Activated T-helper 2 cell treated with anti-CD3 and anti-CD28 coated beads, Interferon-gamma antibody, Interleukin-2, Interleukin-4, amounts not matched to agents 10 μg/mL and 5 μg/mL and 100 μg/mL, durations not matched to agents 14 hours and 24 hours and 36 hours (primary cell): ENCODE data around the gene NCAM1. TPM values are rescaled to one million over a fixed set of nuclear protein-coding genes. Genes with fewer than 3 reads are reported as not detected.
"Not testable (repeated sequence)": the region's sequence is repeated elsewhere in the genome, so short reads cannot be mapped to it uniquely, and the experiment has no call there.

Experiments
- DNase-seq: peaks from one replicate; pipeline ENCODE4 v3.0.0; 2021; ENCODE audit warnings: low spot score
- H3K27ac Mint-ChIP-seq: one replicate; pipeline ENCODE4 v1.8.0; 2021; ENCODE audit warnings: mixed read lengths
- H3K27me3 Mint-ChIP-seq: one replicate; pipeline ENCODE4 v1.8.0; 2021; ENCODE audit warnings: low read depth, mixed read lengths
- H3K36me3 Mint-ChIP-seq: one replicate; pipeline ENCODE4 v1.8.0; 2021; ENCODE audit warnings: low read depth, mixed read lengths
- H3K4me1 Mint-ChIP-seq: one replicate; pipeline ENCODE4 v1.8.0; 2021; ENCODE audit warnings: low read depth, mixed read lengths
- H3K4me3 Mint-ChIP-seq: one replicate; pipeline ENCODE4 v1.8.0; 2021; ENCODE audit warnings: low read depth, mild to moderate bottlenecking, moderate library complexity, mixed read lengths
- H3K9me3 Mint-ChIP-seq: one replicate; pipeline ENCODE4 v1.8.0; 2021; ENCODE audit warnings: mixed read lengths
- intact Hi-C: fragments of 100-400 bp; cut with micrococcal nuclease; formaldehyde crosslinking; loops from one replicate; pipeline ENCODE4 v1.15.1; 2023
- total RNA-seq: library from RNA; stranded (reverse); gene quantifications from 2 replicates; pipeline ENCODE4 v1.2.3, GENCODE V29; 2022

NCAM1 gene
- total RNA-seq, 1 donor from 2014 or later: not detected

DNA sequence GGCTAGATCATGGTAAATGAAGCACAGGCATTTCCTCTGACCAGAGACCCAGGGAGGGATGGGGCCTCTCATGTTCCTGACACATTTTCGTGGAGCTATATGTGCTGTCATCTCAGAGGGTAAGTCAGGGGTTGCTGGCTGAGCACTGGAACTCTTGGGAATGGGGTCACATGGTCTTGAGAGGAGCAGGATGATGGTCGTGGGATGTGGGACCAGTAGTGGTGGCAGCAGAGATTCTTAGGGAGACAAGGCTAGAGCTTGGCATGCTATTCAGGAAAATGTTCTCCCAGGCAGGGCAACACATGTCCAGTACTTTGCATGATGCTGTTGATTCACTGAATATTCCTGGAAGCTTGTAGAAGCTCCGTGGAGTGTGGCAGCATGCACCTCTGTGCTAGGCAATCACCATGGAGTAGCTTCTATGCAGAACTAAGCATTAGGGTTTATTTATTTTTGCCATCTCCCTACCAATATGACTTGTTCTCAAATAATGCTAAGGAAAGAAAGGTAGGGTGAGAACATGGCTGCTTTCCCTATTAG lies 321.7 kb downstream of the NCAM1 start:
- Mint-ChIP-seq H3K36me3 (no peaks in the 10 kb centered on the region), H3K4me3 (no peak overlapping the region), H3K9me3 (no peaks in the 10 kb centered on the region), H3K27me3 (no peaks in the 10 kb centered on the region), H3K4me1 (peaks cover 3% of the 10 kb centered on the region), H3K27ac (no peak overlapping the region)
- intact Hi-C loops: loop anchor here (10.0 kb wide), 1 partner anchor 1058 kb away; the partner anchor contains the start of gene PTS
- no peak for DNase-seq

DNA sequence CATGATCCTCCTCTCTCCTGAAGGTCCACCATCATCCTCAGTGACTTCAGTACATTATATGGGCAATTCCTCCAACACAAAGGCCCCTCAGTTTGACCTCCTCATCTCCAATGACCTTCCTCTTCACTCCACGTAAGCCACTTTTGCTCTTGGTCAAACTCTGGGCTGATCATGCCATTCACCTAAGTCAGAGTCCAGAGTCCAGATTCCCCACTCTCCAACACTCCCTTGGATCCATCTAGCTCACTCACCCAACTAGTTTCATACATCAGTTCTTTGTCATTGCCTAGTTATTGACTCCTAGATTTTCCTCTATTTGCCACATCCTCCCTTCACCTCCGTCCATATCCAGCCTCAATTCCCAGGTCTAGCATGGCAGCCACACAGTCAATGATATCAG lies 322.7 kb downstream of the NCAM1 start:
- H3K9me3 Mint-ChIP-seq: no peaks in the 10 kb centered on the region
- intact Hi-C loops: loop anchor here (10.0 kb wide), 1 partner anchor 1059 kb away; the partner anchor contains the start of gene PTS
- H3K27me3 Mint-ChIP-seq: no peaks in the 10 kb centered on the region
- H3K36me3 Mint-ChIP-seq: no peaks in the 10 kb centered on the region
- peaks cover 3% of the 10 kb centered on the region for H3K4me1 Mint-ChIP-seq
- H3K4me3 Mint-ChIP-seq: no peak overlapping the region
- no peak overlapping the region for H3K27ac Mint-ChIP-seq
- no peak for DNase-seq

- no peaks in the 10 kb centered on the region for H3K36me3 Mint-ChIP-seq
- no peaks in the 10 kb centered on the region for H3K4me1 Mint-ChIP-seq
- intact Hi-C loops: loop anchor here (5.0 to 10.0 kb wide), 2 partner anchors 994 to 1061 kb away; partner anchors contain the start of gene PTS
- no peak for DNase-seq
- no peak overlapping the region for H3K4me3 Mint-ChIP-seq
- H3K27me3 Mint-ChIP-seq: no peaks in the 10 kb centered on the region
- no peak overlapping the region for H3K27ac Mint-ChIP-seq
- no peaks in the 10 kb centered on the region for H3K9me3 Mint-ChIP-seq
Observed at GRCh38 chr11:113286009-113286408, 324.8 kb downstream of the NCAM1 start.

DNA sequence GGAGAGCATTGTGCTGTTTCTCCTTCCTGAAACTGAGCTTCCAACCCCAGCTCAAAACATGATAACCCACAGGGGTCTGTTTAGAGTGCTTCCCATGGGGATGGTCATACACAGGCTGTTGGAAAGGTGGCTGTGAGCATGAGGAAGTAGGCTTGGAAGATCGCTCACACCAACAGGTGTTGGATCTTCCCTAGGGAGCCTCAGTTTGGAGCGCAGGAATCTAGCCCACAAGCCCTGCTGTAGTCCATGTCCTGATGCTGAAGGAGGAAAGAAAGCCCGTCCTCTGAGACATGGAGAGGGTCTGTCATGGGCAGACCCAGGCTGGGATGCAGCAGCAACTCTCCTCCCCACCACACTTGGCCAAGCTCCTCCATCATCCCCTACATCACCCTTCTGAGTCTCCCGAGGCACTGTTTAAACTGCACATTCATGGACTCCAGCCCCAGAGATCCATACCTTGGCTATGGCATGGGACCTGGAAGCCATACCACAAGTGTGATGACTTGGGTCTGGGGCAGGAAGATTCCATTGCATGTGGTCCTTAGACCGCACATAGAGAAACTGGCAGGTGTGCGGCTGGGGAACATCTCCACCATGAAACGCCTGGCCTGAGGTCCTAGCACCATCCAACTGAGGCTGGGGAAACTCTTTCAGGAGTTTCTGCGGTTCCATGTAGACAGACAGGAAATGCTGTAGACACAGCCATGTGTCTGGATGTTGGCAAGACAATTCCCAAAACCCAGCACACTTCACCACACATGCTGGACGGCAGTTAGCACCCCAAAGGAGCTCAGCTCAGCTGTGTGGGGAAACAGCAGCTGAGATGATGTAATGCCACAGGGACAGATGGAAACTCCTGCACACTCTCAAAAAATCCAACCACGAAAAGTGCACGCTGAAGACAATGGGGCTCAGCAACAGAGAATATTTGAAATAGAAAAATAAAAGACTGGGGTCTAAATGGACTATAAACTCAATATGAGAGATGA lies 325.6 kb downstream of the NCAM1 start:
- Mint-ChIP-seq H3K27me3 (no peaks in the 10 kb centered on the region), H3K4me1 (no peaks in the 10 kb centered on the region), H3K36me3 (no peaks in the 10 kb centered on the region), H3K9me3 (no peaks in the 10 kb centered on the region), H3K27ac (no peak overlapping the region), H3K4me3 (no peak overlapping the region)
- no peak for DNase-seq
- intact Hi-C loops: loop anchor here (5.0 to 10.0 kb wide), 2 partner anchors 995 to 1062 kb away; partner anchors contain the start of gene PTS

- intact Hi-C loops: loop anchor here (2.0 to 10.0 kb wide), 3 partner anchors 493 to 1063 kb away; partner anchors contain the start of gene PTS
Observed at GRCh38 chr11:113287801-113288200, 326.6 kb downstream of the NCAM1 start.

GRCh38 chr11:113288286-113288863 lies 327.2 kb downstream of the NCAM1 start:
- H3K4me3 Mint-ChIP-seq: no peak overlapping the region
- no peaks in the 10 kb centered on the region for H3K36me3 Mint-ChIP-seq
- no peaks in the 10 kb centered on the region for H3K27me3 Mint-ChIP-seq
- no peak overlapping the region for H3K27ac Mint-ChIP-seq
- no peaks in the 10 kb centered on the region for H3K9me3 Mint-ChIP-seq
- DNase-seq: no peak
- no peaks in the 10 kb centered on the region for H3K4me1 Mint-ChIP-seq
- intact Hi-C loops: loop anchor here (2.0 to 10.0 kb wide), 3 partner anchors 494 to 1064 kb away; partner anchors contain the start of gene PTS

More at GRCh38 chr11:113287801-113288200, 326.6 kb downstream of the NCAM1 start:
- no peak for DNase-seq
- Mint-ChIP-seq H3K27ac (no peak overlapping the region), H3K4me1 (no peaks in the 10 kb centered on the region), H3K4me3 (no peak overlapping the region), H3K36me3 (no peaks in the 10 kb centered on the region), H3K9me3 (no peaks in the 10 kb centered on the region), H3K27me3 (no peaks in the 10 kb centered on the region)

DNA sequence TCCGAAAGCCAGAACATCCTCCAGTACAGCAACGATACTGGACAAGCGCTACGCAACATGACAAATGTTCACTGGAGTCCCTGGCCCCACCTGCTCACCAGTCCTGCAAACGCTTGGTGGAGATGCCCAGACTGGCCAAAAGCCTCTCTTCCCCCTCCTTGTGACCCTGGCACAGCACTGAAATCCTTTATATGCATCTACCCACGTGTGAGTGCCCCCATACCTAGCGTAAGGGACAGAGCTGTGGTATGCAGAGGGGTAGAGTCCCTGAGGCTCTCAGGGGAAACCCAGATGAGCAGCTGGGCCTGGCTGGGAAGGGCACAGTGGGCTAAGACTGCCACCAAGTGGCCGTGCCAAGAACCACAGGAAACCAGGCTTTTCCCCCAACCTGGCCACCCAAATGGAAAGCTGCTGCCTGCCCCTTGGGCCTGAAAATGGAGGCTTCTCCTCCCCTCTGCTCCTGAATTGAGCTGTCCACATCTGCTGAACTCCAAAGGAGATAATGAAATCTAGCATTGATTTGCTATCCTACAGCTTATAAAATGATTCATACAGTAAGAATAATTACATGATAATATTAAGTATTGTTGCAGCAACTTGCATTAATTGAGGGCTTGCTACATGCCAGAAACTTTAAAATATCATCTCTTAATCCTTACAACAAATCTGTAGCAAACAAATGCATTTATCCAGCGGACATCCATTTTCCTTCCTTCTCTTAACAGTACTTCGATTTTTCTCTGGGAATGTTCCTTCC lies 328.4 kb downstream of the NCAM1 start:
- Mint-ChIP-seq H3K27me3 (no peaks in the 10 kb centered on the region), H3K4me3 (no peak overlapping the region), H3K4me1 (no peaks in the 10 kb centered on the region), H3K36me3 (no peaks in the 10 kb centered on the region), H3K27ac (no peak overlapping the region), H3K9me3 (no peaks in the 10 kb centered on the region)
- intact Hi-C loops: loop anchor here (1.0 to 10.0 kb wide), 4 partner anchors 495 to 1065 kb away; partner anchors contain the start of gene PTS
- peak; percentile 54 for DNase-seq

- intact Hi-C loops: no loop called here
- no peaks in the 10 kb centered on the region for H3K4me1 Mint-ChIP-seq
- H3K27ac Mint-ChIP-seq: no peak overlapping the region
- DNase-seq: no peak
- no peak overlapping the region for H3K4me3 Mint-ChIP-seq
- H3K36me3 Mint-ChIP-seq: no peaks in the 10 kb centered on the region
- H3K9me3 Mint-ChIP-seq: no peaks in the 10 kb centered on the region
- H3K27me3 Mint-ChIP-seq: peaks cover 11% of the 10 kb centered on the region
Observed at GRCh38 chr11:113293936-113294335, 332.7 kb downstream of the NCAM1 start.

GRCh38 chr11:113295993-113296392 lies 334.8 kb downstream of the NCAM1 start:
- DNase-seq: no peak
- Mint-ChIP-seq H3K9me3 (no peaks in the 10 kb centered on the region), H3K27me3 (peaks cover 24% of the 10 kb centered on the region), H3K27ac (no peak overlapping the region), H3K4me1 (no peaks in the 10 kb centered on the region), H3K4me3 (no peak overlapping the region), H3K36me3 (no peaks in the 10 kb centered on the region)
- intact Hi-C loops: no loop called here

- peaks cover 26% of the 10 kb centered on the region for H3K27me3 Mint-ChIP-seq
- H3K27ac Mint-ChIP-seq: no peak overlapping the region
- no peak for DNase-seq
Observed at GRCh38 chr11:113296447-113297205, 335.4 kb downstream of the NCAM1 start.

DNA sequence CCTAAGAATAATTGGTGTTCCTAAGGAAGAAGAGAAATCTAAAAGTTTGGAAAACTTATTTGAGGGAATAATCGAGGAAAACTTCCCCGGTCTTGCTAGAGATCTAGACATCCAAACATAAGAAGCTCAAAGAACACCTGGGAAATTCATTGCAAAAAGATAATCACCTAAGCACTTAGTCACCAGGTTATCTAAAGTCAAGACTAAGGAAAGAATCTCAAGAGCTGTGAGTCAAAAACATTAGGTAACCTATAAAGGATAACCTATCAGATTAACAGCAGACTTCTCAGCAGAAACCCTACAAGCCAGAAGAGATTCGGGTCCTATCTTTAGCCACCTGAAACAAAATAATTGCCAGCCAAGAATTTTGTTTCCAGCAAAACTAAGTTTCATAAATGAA lies 337.3 kb downstream of the NCAM1 start:
- H3K27ac Mint-ChIP-seq, H3K4me1 Mint-ChIP-seq, DNase-seq, H3K36me3 Mint-ChIP-seq, H3K4me3 Mint-ChIP-seq, intact Hi-C loops, H3K9me3 Mint-ChIP-seq: not testable (repeated sequence)
- H3K27me3 Mint-ChIP-seq: peaks cover 26% of the 10 kb centered on the region

More at GRCh38 chr11:113296447-113297205, 335.4 kb downstream of the NCAM1 start:
- no peaks in the 10 kb centered on the region for H3K4me1 Mint-ChIP-seq
- no peak overlapping the region for H3K4me3 Mint-ChIP-seq
- no peaks in the 10 kb centered on the region for H3K36me3 Mint-ChIP-seq
- intact Hi-C loops: no loop called here
- H3K9me3 Mint-ChIP-seq: no peaks in the 10 kb centered on the region
